Measurements from ENCODE around the gene NDUFV1.
"Not testable (repeated sequence)": the region's sequence is repeated elsewhere in the genome, so short reads cannot be mapped to it uniquely, and the experiment has no call there.

NDUFV1 gene

GRCh38 chr11:67651976-67652781 is 45.4 kb downstream of the NDUFV1 start:
- Histone ChIP-seq H3K4me3 (ENCODE audit: low read length in 2 of 2) (no peak overlapping the region), H3K27ac (ENCODE audit: low read length) (no peak overlapping the region), H3K4me1 (ENCODE audit: control insufficient read depth, insufficient read depth, low read length) (no peaks in the 10 kb centered on the region)

GRCh38 chr11:67652965-67653845 is 46.5 kb downstream of the NDUFV1 start:
- Histone ChIP-seq H3K4me1 (ENCODE audit: control insufficient read depth, insufficient read depth, low read length) (no peaks in the 10 kb centered on the region), H3K27me3 (ENCODE audit: control insufficient read depth in 1 of 2, insufficient read depth in 2 of 2, low read length in 2 of 2) (peaks cover 5 to 8% of the 10 kb centered on the region in 2 donors), H3K9me3 (ENCODE audit: control insufficient read depth in 2 of 2, low read length in 2 of 2) (no peaks in the 10 kb centered on the region), H3K4me3 (ENCODE audit: low read length in 2 of 2) (no peak overlapping the region), H3K27ac (ENCODE audit: low read length) (no peak overlapping the region), H3K9ac (ENCODE audit: low read length in 2 of 2) (no peak overlapping the region), H3K36me3 (ENCODE audit: control insufficient read depth in 2 of 2, insufficient read depth in 2 of 2, low read length in 2 of 2) (no peaks in the 10 kb centered on the region)

More at GRCh38 chr11:67651976-67652781, 45.4 kb downstream of the NDUFV1 start:
- Histone ChIP-seq H3K36me3 (ENCODE audit: control insufficient read depth in 2 of 2, insufficient read depth in 2 of 2, low read length in 2 of 2) (no peaks in the 10 kb centered on the region), H3K9ac (ENCODE audit: low read length in 2 of 2) (no peak overlapping the region), H3K27me3 (ENCODE audit: control insufficient read depth in 1 of 2, insufficient read depth in 2 of 2, low read length in 2 of 2) (peaks cover 5 to 11% of the 10 kb centered on the region in 2 donors), H3K9me3 (ENCODE audit: control insufficient read depth in 2 of 2, low read length in 2 of 2) (no peaks in the 10 kb centered on the region)

- Histone ChIP-seq H3K4me3 (ENCODE audit: low read length in 2 of 2) (no peak overlapping the region), H3K4me1 (ENCODE audit: control insufficient read depth, insufficient read depth, low read length) (no peaks in the 10 kb centered on the region), H3K27me3 (ENCODE audit: control insufficient read depth in 1 of 2, insufficient read depth in 2 of 2, low read length in 2 of 2) (peaks cover 3 to 6% of the 10 kb centered on the region in 2 donors), H3K27ac (ENCODE audit: low read length) (no peak overlapping the region), H3K36me3 (ENCODE audit: control insufficient read depth in 2 of 2, insufficient read depth in 2 of 2, low read length in 2 of 2) (no peaks in the 10 kb centered on the region), H3K9me3 (ENCODE audit: control insufficient read depth in 2 of 2, low read length in 2 of 2) (no peaks in the 10 kb centered on the region), H3K9ac (ENCODE audit: low read length in 2 of 2) (no peak overlapping the region)
These were observed 47.5 kb downstream of the NDUFV1 start for GRCh38 chr11:67654225-67654624.

- Histone ChIP-seq H3K9ac (ENCODE audit: low read length in 2 of 2) (no peak overlapping the region), H3K27me3 (ENCODE audit: control insufficient read depth in 1 of 2, insufficient read depth in 2 of 2, low read length in 2 of 2) (no peaks in the 10 kb centered on the region), H3K27ac (ENCODE audit: low read length) (no peak overlapping the region), H3K9me3 (ENCODE audit: control insufficient read depth in 2 of 2, low read length in 2 of 2) (no peaks in the 10 kb centered on the region), H3K4me3 (ENCODE audit: low read length in 2 of 2) (no peak overlapping the region), H3K36me3 (ENCODE audit: control insufficient read depth in 2 of 2, insufficient read depth in 2 of 2, low read length in 2 of 2) (no peaks in the 10 kb centered on the region), H3K4me1 (ENCODE audit: control insufficient read depth, insufficient read depth, low read length) (no peaks in the 10 kb centered on the region)
These were observed 49.7 kb downstream of the NDUFV1 start for GRCh38 chr11:67656278-67656922.

- no peaks in the 10 kb centered on the region for H3K27me3 ChIP-seq (ENCODE audit: control insufficient read depth in 1 of 2, insufficient read depth in 2 of 2, low read length in 2 of 2)
- H3K4me1 ChIP-seq (ENCODE audit: control insufficient read depth, insufficient read depth, low read length): no peaks in the 10 kb centered on the region
- no peak overlapping the region for H3K27ac ChIP-seq (ENCODE audit: low read length)
- H3K9me3 ChIP-seq (ENCODE audit: control insufficient read depth in 2 of 2, low read length in 2 of 2): no peaks in the 10 kb centered on the region
- H3K4me3 ChIP-seq (ENCODE audit: low read length in 2 of 2): no peak overlapping the region
- H3K9ac ChIP-seq (ENCODE audit: low read length in 2 of 2): no peak overlapping the region
- no peaks in the 10 kb centered on the region for H3K36me3 ChIP-seq (ENCODE audit: control insufficient read depth in 2 of 2, insufficient read depth in 2 of 2, low read length in 2 of 2)
These were observed 50.6 kb downstream of the NDUFV1 start for GRCh38 chr11:67657300-67657699.

GRCh38 chr11:67659651-67660165 is 53.0 kb downstream of the NDUFV1 start:
- not testable (repeated sequence) for H3K9me3 ChIP-seq (ENCODE audit: control insufficient read depth in 2 of 2, low read length in 2 of 2); H3K9ac ChIP-seq (ENCODE audit: low read length in 2 of 2); H3K4me1 ChIP-seq (ENCODE audit: control insufficient read depth, insufficient read depth, low read length); H3K27me3 ChIP-seq (ENCODE audit: control insufficient read depth in 1 of 2, insufficient read depth in 2 of 2, low read length in 2 of 2); H3K27ac ChIP-seq (ENCODE audit: low read length); H3K4me3 ChIP-seq (ENCODE audit: low read length in 2 of 2); H3K36me3 ChIP-seq (ENCODE audit: control insufficient read depth in 2 of 2, insufficient read depth in 2 of 2, low read length in 2 of 2)

GRCh38 chr11:67660752-67661151 is 54.0 kb downstream of the NDUFV1 start:
- H3K36me3 ChIP-seq (ENCODE audit: control insufficient read depth in 2 of 2, insufficient read depth in 2 of 2, low read length in 2 of 2); H3K27me3 ChIP-seq (ENCODE audit: control insufficient read depth in 1 of 2, insufficient read depth in 2 of 2, low read length in 2 of 2); H3K9ac ChIP-seq (ENCODE audit: low read length in 2 of 2); H3K9me3 ChIP-seq (ENCODE audit: control insufficient read depth in 2 of 2, low read length in 2 of 2); H3K4me1 ChIP-seq (ENCODE audit: control insufficient read depth, insufficient read depth, low read length); H3K4me3 ChIP-seq (ENCODE audit: low read length in 2 of 2); H3K27ac ChIP-seq (ENCODE audit: low read length): not testable (repeated sequence)

Measured in stomach smooth muscle (tissue), 2 donors.